NB4 (cell line): ENCODE measurements around the gene TAOK1.

ENCODE experiments used
- DNase-seq: peaks from one replicate; pipeline ENCODE4 v3.0.0; 2010; ENCODE audit warnings: low read depth
- H3K4me3 ChIP-seq: one replicate; pipeline ENCODE4 v1.5.1; 2011; ENCODE audit warnings: mild to moderate bottlenecking, low read depth, low read length, moderate library complexity
- MYC ChIP-seq: IDR thresholded peaks from 2 replicates; pipeline ENCODE4 v1.6.1; 2011; ENCODE audit warnings: low read depth, low read length
- POLR2A ChIP-seq: IDR thresholded peaks from 2 replicates; pipeline ENCODE4 v1.6.1; 2011; ENCODE audit warnings: mild to moderate bottlenecking; ENCODE audit not compliant: insufficient read length; ENCODE audit errors: extremely low read depth
- TF ChIP-seq, protein P1 (sequence below): IDR thresholded peaks from 2 replicates; pipeline ENCODE4 v1.6.1; 2011; ENCODE audit warnings: low read depth, low read length
- TF ChIP-seq, protein P2 (sequence below): IDR thresholded peaks from one replicate; pipeline ENCODE4 v1.5.1; 2012; ENCODE audit warnings: low read depth, low read length

TAOK1 gene

DNA sequence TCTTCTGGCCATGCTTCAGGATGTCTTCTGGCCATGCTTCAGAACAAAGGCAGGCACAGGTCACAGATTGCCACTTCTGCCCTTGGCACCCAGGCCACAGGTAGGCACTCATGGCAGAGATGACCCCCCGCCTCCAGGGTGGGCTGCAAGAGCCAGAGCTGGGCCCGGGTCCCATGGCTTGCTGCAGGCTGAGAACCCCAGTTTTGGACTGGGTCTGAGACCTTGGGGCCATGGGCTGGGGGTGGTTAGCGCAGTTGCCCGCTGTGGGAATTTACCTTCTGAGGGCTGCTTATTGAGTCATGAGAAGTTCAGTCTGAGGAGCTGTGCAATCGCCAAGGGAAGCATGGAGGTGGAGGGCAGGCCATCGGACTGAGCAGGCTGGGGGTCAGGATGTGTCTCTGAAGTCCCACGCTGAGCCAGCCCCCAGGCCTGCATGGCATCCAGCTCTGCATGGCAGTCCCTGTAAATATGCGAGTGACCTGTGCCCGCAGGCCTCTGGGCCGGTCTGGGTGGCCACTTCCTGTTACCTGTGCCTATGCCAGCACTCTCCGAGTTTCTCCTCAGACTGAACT is 204.4 kb downstream of the TAOK1 start:
- DNase-seq = no peak
- no peak overlapping the region for H3K4me3 ChIP-seq
- TF ChIP-seq, protein P1, sequence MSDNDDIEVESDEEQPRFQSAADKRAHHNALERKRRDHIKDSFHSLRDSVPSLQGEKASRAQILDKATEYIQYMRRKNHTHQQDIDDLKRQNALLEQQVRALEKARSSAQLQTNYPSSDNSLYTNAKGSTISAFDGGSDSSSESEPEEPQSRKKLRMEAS = no peak
- TF ChIP-seq MYC (no peak), POLR2A (no peak)
- TF ChIP-seq, protein P2, sequence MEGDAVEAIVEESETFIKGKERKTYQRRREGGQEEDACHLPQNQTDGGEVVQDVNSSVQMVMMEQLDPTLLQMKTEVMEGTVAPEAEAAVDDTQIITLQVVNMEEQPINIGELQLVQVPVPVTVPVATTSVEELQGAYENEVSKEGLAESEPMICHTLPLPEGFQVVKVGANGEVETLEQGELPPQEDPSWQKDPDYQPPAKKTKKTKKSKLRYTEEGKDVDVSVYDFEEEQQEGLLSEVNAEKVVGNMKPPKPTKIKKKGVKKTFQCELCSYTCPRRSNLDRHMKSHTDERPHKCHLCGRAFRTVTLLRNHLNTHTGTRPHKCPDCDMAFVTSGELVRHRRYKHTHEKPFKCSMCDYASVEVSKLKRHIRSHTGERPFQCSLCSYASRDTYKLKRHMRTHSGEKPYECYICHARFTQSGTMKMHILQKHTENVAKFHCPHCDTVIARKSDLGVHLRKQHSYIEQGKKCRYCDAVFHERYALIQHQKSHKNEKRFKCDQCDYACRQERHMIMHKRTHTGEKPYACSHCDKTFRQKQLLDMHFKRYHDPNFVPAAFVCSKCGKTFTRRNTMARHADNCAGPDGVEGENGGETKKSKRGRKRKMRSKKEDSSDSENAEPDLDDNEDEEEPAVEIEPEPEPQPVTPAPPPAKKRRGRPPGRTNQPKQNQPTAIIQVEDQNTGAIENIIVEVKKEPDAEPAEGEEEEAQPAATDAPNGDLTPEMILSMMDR = no peak

GRCh38 chr17:29595107-29595942 is 205.2 kb downstream of the TAOK1 start:
- TF ChIP-seq POLR2A = no peak
- no peak for TF ChIP-seq MYC
- TF ChIP-seq, protein P1 = no peak
- TF ChIP-seq, protein P2 = no peak
- H3K4me3 ChIP-seq = no peak overlapping the region

GRCh38 chr17:29595943-29596774 is 206.0 kb downstream of the TAOK1 start:
- no peak overlapping the region for H3K4me3 ChIP-seq
- no peak for TF ChIP-seq POLR2A
- no peak for TF ChIP-seq MYC
- TF ChIP-seq, protein P2 = no peak
- TF ChIP-seq, protein P1 = no peak
- DNase-seq = no peak

More at GRCh38 chr17:29595107-29595942, 205.2 kb downstream of the TAOK1 start:
- no peak for DNase-seq

- TF ChIP-seq, protein P2 = no peak
- no peak for TF ChIP-seq POLR2A
- no peak overlapping the region for H3K4me3 ChIP-seq
- peak; percentile 47 for DNase-seq
Observed at GRCh38 chr17:29596811-29597210, 206.6 kb downstream of the TAOK1 start.

GRCh38 chr17:29597361-29598172 is 207.4 kb downstream of the TAOK1 start:
- DNase-seq = peak; percentile 82
- TF ChIP-seq, protein P2 = no peak
- no peak for TF ChIP-seq MYC
- TF ChIP-seq, protein P1 = no peak
- no peak for TF ChIP-seq POLR2A
- no peak overlapping the region for H3K4me3 ChIP-seq
